GM19351 (cell line): ENCODE data around the gene WDR93.
"Not testable (repeated sequence)": the region's sequence is repeated elsewhere in the genome, so short reads cannot be mapped to it uniquely, and the experiment has no call there.

Source experiments
- ATAC-seq: cut with Tn5 transposase; IDR thresholded peaks from one replicate; pipeline ENCODE4 v1.9.1; 2021; ENCODE audit warnings: mild to moderate bottlenecking, moderate library complexity; ENCODE audit not compliant: unreplicated experiment

The WDR93 gene

DNA sequence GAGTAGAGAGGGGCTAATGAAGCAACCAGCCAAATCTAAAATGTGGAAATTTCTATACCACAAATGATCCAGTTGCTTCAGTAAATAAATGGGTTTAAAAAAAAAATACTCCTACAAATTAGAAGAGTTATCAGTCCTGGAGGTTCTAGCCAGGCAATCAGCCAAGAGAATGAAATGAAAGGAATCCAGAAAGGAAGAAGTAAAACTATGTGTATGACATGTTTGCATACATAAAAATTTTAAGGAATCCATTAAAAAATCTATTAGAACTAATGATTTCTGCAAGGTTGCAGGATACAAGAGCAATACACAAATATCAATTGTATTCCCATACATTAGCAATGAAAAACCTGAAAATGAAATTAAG lies 95.1 kb downstream of the WDR93 start:
- no peak for ATAC-seq

DNA sequence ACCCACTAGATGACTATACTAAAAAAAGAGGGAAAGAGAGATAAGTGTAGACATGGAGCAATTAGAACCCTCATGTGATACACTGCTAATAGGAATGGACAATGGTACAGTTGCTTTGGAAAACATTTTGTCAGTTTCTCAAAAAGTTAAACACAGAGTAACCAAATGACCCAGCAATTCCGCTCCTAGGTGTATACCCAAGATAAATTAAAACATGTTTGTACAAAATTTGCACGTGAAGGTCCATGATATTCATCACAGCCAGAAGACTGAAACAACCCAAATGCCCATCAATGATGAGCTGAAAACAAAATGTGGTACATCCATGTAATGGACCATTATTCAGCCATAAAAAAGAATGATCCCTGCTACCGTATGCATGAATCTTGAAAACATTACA lies 97.3 kb downstream of the WDR93 start:
- no peak for ATAC-seq

DNA sequence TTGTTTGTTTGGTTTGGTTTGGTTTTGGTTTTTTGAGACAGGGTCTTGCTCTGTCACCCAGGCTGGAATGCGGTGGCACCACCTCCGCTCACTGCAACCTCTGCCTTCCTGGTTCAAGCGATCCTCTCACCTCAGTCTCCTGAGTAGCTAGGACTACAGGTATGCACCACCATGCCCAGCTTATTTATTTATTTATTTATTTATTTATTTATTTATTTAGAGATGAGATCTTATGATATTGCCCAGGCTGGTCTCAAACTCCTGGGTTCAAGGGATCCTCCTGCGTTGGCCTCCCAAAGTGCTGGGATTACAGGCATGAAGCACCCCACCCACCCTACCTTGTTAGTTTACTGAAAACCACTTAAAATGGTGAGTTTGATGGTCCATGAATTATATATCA lies 98.0 kb downstream of the WDR93 start:
- not testable (repeated sequence) for ATAC-seq

DNA sequence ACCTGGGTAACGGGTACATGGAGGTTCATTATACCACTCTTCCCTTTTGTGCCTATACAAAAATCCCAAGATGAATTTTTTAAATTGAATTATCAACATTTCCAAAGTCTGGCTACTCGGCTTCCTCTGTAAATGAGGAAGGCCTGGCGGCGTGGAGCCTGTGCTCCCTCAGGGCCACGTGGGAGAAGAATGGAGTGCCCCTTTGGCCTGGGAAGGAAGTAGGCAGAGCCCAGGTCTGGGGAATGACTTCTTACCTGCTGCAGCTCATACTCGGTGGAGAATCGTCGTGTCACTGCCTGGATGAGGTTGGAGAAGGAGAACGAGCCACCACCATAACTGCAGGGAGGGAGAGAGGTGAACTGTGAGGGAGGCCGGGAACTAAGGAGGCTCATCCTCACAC lies 99.6 kb downstream of the WDR93 start:
- ATAC-seq, result no peak

DNA sequence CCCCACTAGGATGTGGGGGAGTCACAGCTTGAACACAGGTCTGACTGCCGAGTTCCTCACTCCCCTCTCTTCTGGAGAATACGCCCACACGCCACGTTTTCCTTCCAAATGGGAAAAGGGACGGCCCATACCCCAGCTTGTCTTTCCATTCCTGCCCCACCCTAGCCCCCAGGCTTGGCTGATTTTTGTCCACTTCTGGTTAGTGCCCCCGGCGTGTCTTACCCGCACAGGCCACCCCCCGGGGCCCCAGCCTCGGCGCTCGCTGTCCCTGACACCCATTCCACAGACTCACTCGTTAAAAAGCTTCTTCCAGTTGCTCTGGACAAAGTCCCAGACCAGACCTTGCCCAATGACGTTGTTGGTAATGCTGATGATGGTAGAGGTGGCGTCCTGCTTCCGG lies 100.0 kb downstream of the WDR93 start:
- no peak for ATAC-seq

DNA sequence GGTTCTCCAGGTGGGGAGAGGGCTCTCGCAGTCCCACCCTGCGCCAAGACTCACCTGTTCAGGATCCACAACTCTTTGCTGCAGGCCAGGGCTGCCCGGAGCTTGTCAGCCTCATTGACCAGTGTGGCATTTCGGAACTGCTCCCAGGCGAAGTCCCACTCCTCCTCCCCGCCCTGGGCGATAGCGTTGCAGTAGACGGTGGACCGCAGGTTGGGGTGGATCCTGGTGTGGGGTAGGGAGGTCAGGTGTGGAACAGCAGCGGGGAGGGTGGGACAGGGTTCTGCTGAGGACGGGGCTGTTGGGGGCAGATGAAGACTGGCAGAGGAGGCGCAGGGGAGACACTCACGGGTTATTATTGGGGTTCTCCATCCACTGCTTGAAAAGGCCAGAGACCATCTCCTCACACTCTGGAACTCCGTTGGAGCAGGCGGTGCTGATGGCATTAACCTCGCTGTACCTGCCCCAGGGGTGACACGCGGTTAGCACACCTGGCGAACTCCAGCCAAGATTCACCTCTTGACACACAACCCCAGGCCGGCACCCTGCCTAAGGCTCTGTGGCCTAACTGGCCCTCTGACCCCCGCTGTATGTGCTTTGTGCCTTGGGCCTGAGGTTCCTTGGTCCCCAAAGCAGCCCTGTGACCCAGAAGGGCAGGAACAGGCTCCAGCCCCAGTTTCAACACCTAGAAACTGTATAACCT lies 101.6 kb downstream of the WDR93 start:
- no peak for ATAC-seq
